Globus pallidus (tissue), 1 donor: ENCODE measurements around the gene ACAD10.

Source experiments
- DNase-seq: peaks from one replicate; pipeline ENCODE4 v3.0.0-alpha.2; 2015; ENCODE audit warnings: low spot score

Gene ACAD10

GRCh38 chr12:111776836-111777344, 91.0 kb downstream of the ACAD10 start:
- no peak for DNase-seq

GRCh38 chr12:111777345-111778045, 91.6 kb downstream of the ACAD10 start:
- peak; percentile 52 for DNase-seq

GRCh38 chr12:111780166-111780565, 94.3 kb downstream of the ACAD10 start:
- DNase-seq, result no peak

- DNase-seq, result no peak
Observed at GRCh38 chr12:111780615-111781014, 94.8 kb downstream of the ACAD10 start.

- DNase-seq, result no peak
Observed at GRCh38 chr12:111781085-111781658, 95.3 kb downstream of the ACAD10 start.

- DNase-seq, result no peak
Observed at GRCh38 chr12:111783046-111783445, 97.2 kb downstream of the ACAD10 start.

- DNase-seq, result no peak
Observed at GRCh38 chr12:111784953-111785352, 99.1 kb downstream of the ACAD10 start.

- DNase-seq, result no peak
Observed at GRCh38 chr12:111785651-111786050, 99.8 kb downstream of the ACAD10 start.

- DNase-seq, result peak; percentile 20
Observed at GRCh38 chr12:111788178-111788654, 102.4 kb downstream of the ACAD10 start.

GRCh38 chr12:111789779-111790178, 103.9 kb downstream of the ACAD10 start:
- DNase-seq, result no peak

GRCh38 chr12:111791507-111791906, 105.7 kb downstream of the ACAD10 start:
- DNase-seq, result no peak

GRCh38 chr12:111792155-111792855, 106.5 kb downstream of the ACAD10 start:
- no peak for DNase-seq

GRCh38 chr12:111792856-111793235, 107.0 kb downstream of the ACAD10 start:
- no peak for DNase-seq

- DNase-seq, result no peak
Observed at GRCh38 chr12:111798182-111798581, 112.3 kb downstream of the ACAD10 start.

GRCh38 chr12:111799758-111800157, 113.9 kb downstream of the ACAD10 start:
- no peak for DNase-seq

- DNase-seq, result no peak
Observed at GRCh38 chr12:111803038-111803626, 117.3 kb downstream of the ACAD10 start.

GRCh38 chr12:111803851-111804250, 118.0 kb downstream of the ACAD10 start:
- no peak for DNase-seq

- DNase-seq, result no peak
Observed at GRCh38 chr12:111806304-111806703, 120.5 kb downstream of the ACAD10 start.
